ENCODE results near the gene OR10K2.

The OR10K2 gene

DNA sequence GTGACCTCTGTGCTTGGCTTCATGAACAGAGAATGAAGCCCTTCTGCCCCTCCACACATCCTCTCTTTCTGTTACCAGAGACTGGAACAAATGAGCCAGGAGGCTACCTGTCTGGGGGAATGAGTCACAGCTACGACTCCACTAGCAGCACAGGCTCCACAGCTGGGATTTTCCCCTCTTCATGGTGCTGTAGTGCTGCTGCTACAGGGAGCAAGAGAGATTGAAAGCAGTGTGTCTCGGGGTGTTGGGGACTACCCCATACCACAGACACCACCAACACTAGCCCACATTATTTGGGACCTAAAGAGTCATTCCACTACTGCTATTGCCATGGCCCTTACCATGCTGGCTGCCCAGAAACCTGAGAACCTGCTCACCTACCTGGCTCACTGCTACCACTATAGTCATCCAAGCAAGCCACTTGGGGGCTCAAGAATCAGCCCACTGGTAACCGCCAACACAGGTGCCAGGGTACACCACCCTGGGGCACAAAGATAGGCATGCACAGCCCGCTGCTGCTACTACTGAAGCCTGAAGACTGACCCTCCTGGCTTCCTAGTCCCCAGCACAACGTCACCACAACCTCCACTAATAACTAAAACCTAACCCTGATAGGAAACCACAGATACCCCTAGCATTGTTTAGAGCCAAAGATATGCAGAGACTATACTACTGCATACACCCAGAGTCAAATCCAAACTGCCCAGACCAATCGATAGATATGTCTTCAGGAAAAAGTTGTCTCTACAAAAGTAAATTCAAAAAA is 54.7 kb downstream of the OR10K2 start:
- DNase-seq (ENCODE audit: low read depth): peak; percentile 15

Measured in activated T-cell treated with anti-CD3 and anti-CD28 coated beads for 24 hours (primary cell).